Activated naive CD8-positive, alpha-beta T cell (primary cell): ENCODE measurements around the gene BABAM2.
A peak's percentile ranks its signal among the peaks of the same experiment; 100 is the strongest.

Experiments used
- H3K27ac Mint-ChIP-seq: one replicate; pipeline ENCODE4 v1.8.0; 2021; ENCODE audit warnings: mixed read lengths
- H3K27me3 Mint-ChIP-seq: one replicate; pipeline ENCODE4 v1.8.0; 2021; ENCODE audit warnings: mixed read lengths
- H3K36me3 Mint-ChIP-seq: one replicate; pipeline ENCODE4 v1.8.0; 2021; ENCODE audit warnings: mixed read lengths
- H3K4me1 Mint-ChIP-seq: one replicate; pipeline ENCODE4 v1.8.0; 2021; ENCODE audit warnings: low read depth, mixed read lengths
- H3K4me3 Mint-ChIP-seq: one replicate; pipeline ENCODE4 v1.8.0; 2021; ENCODE audit warnings: mild to moderate bottlenecking, mixed read lengths
- H3K9me3 Mint-ChIP-seq: one replicate; pipeline ENCODE4 v1.8.0; 2021; ENCODE audit warnings: low read depth, mixed read lengths

BABAM2 gene

GRCh38 chr2:28049899-28050298, 159.4 kb downstream of the BABAM2 start:
- H3K36me3 Mint-ChIP-seq, result peaks cover 28% of the 10 kb centered on the region
- H3K4me1 Mint-ChIP-seq, result peaks cover 1% of the 10 kb centered on the region
- no peak overlapping the region for H3K4me3 Mint-ChIP-seq
- no peaks in the 10 kb centered on the region for H3K27me3 Mint-ChIP-seq
- no peaks in the 10 kb centered on the region for H3K9me3 Mint-ChIP-seq
- no peak overlapping the region for H3K27ac Mint-ChIP-seq

DNA sequence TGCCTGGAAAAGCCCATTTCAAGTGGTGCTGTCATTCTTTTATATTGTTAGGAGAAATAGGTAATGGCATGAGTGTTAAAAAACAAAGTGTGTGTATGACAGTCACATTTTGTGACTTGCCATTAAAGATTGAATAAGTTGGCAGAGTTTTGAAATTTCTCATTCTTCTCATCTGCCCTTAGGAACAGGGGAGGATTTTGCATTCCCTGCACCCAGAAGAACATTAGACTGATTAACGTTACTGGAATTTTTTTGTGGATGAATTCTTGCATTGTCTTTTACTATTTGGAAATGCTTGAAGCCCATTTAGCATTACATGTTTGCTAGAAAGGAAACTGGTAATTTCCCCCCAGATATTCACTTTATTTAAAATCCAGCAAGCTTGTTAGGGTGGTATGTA, 162.2 kb downstream of the BABAM2 start:
- Mint-ChIP-seq H3K36me3 (peaks cover 31% of the 10 kb centered on the region), H3K4me3 (no peak overlapping the region), H3K9me3 (no peaks in the 10 kb centered on the region), H3K27ac (no peak overlapping the region), H3K4me1 (peaks cover 2% of the 10 kb centered on the region), H3K27me3 (no peaks in the 10 kb centered on the region)

- H3K27ac Mint-ChIP-seq, result no peak overlapping the region
- no peaks in the 10 kb centered on the region for H3K9me3 Mint-ChIP-seq
- no peaks in the 10 kb centered on the region for H3K27me3 Mint-ChIP-seq
- no peak overlapping the region for H3K4me3 Mint-ChIP-seq
- peaks cover 2% of the 10 kb centered on the region for H3K4me1 Mint-ChIP-seq
- H3K36me3 Mint-ChIP-seq, result peaks cover 24% of the 10 kb centered on the region
These were observed 163.1 kb downstream of the BABAM2 start for GRCh38 chr2:28053597-28053996.

DNA sequence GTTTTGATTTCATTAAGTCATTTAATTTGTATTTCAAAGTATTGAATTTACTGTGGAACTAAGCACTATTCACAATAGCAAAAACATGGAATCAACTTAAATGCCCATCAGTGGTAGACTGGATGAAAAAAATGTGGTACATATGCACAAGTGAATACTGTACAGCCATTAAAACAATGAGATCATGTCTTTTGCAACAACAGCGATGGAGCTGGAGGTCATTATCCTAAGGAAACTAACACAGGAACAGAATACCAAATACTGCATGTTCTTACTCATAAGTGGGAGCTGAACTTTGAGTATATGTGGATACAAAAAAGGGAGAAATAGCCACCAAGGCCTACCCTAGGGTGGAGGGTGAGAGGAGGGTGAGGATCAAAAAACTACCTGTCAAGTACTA, 164.4 kb downstream of the BABAM2 start:
- peaks cover 2% of the 10 kb centered on the region for H3K4me1 Mint-ChIP-seq
- H3K27me3 Mint-ChIP-seq, result no peaks in the 10 kb centered on the region
- H3K9me3 Mint-ChIP-seq, result no peaks in the 10 kb centered on the region
- H3K36me3 Mint-ChIP-seq, result peaks cover 22% of the 10 kb centered on the region
- H3K27ac Mint-ChIP-seq, result peak overlapping the region; percentile 50
- no peak overlapping the region for H3K4me3 Mint-ChIP-seq

GRCh38 chr2:28055325-28055970, 164.9 kb downstream of the BABAM2 start:
- Mint-ChIP-seq H3K36me3 (peaks cover 22% of the 10 kb centered on the region), H3K27me3 (no peaks in the 10 kb centered on the region), H3K9me3 (no peaks in the 10 kb centered on the region), H3K4me3 (no peak overlapping the region), H3K4me1 (peaks cover 2% of the 10 kb centered on the region), H3K27ac (no peak overlapping the region)

DNA sequence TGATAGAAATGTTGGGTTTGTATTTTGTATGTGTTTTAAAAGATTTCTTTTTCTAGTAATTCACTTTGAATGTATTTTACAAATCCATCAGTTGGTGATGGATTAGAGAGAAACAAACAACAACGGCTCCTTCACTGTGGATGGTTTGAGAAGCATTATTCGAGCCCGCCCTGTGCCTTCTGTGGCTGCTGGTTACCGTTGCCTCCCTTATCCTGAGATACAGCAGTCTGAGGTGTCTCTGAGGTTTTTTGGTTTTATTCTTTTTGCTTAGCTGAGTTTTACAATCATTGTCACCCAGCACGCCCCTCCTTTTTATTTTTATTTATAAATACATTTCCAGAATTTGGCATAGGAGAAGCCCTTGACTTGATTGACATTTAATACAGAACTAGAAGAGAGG, 168.3 kb downstream of the BABAM2 start:
- H3K4me1 Mint-ChIP-seq, result peaks cover 2% of the 10 kb centered on the region
- H3K36me3 Mint-ChIP-seq, result peaks cover 14% of the 10 kb centered on the region
- H3K4me3 Mint-ChIP-seq, result no peak overlapping the region
- H3K27ac Mint-ChIP-seq, result no peak overlapping the region
- no peaks in the 10 kb centered on the region for H3K9me3 Mint-ChIP-seq
- no peaks in the 10 kb centered on the region for H3K27me3 Mint-ChIP-seq

DNA sequence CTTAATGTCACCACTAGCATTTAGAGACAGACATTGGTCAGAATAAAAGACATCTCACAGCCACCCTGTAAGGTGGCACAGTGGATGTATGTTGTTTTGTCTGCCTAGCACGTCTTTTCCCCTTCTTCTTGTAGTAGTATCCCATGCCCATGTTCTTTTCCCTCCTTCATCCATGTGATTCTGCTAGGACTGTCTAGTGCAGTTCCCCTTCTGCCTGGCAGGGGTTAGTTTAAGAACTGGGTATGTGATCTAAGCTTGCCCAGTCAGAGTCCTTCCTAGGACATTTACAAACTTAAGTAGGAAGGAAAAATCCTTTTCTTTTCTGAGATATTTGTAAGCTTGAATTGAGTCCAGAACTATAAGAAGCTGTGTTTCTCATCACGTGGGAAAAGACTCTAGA, 172.3 kb downstream of the BABAM2 start:
- Mint-ChIP-seq H3K27me3 (no peaks in the 10 kb centered on the region), H3K36me3 (peaks cover 13% of the 10 kb centered on the region), H3K9me3 (no peaks in the 10 kb centered on the region), H3K27ac (no peak overlapping the region), H3K4me3 (no peak overlapping the region), H3K4me1 (no peaks in the 10 kb centered on the region)

DNA sequence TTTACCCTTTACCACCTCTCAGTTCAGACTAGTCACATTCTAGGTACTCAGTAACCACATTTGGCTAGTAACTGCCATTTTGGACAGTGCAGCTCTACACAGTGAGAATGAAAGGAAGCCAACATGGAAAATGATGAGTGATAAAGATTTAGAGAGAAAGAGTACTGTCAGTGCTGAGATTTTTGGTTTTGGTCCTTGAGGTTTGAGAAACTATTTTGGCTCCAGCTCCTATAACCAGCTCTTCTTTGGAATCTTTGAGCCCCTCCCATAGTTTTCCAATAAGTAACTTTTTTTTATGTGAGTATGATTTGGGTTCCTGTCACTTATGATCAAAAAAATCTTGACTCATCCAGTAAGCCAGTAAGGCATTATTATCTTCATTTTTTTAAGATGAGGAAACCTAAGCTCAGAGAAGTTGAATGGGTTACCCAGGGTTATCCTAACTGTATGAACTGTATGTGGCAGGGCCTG, 173.0 kb downstream of the BABAM2 start:
- Mint-ChIP-seq H3K27ac (no peak overlapping the region), H3K4me1 (no peaks in the 10 kb centered on the region), H3K9me3 (no peaks in the 10 kb centered on the region), H3K36me3 (peaks cover 11% of the 10 kb centered on the region), H3K27me3 (no peaks in the 10 kb centered on the region), H3K4me3 (no peak overlapping the region)

GRCh38 chr2:28067602-28068001, 177.1 kb downstream of the BABAM2 start:
- H3K36me3 Mint-ChIP-seq, result peaks cover 13% of the 10 kb centered on the region
- H3K4me3 Mint-ChIP-seq, result no peak overlapping the region
- H3K9me3 Mint-ChIP-seq, result no peaks in the 10 kb centered on the region
- no peaks in the 10 kb centered on the region for H3K4me1 Mint-ChIP-seq
- H3K27me3 Mint-ChIP-seq, result no peaks in the 10 kb centered on the region
- no peak overlapping the region for H3K27ac Mint-ChIP-seq

DNA sequence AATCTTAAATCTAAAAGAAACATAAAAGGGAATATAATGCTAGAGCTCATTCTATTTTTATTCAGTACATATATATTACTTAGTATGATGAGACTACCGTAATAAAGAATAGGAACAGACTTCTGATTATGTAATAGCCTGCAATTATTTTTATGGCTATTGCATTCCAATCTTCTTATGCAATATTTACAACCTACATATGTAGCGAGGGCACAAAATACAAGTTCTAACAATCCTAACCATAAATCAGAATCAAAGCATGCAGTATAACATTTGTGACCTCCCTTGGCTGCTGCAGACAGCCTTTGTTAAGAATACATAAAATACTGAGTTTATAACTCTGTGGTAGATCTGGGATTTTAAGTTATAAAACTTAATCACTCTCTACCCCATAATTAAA, 177.6 kb downstream of the BABAM2 start:
- Mint-ChIP-seq H3K27me3 (no peaks in the 10 kb centered on the region), H3K4me3 (no peak overlapping the region), H3K4me1 (no peaks in the 10 kb centered on the region), H3K36me3 (peaks cover 10% of the 10 kb centered on the region), H3K9me3 (no peaks in the 10 kb centered on the region), H3K27ac (no peak overlapping the region)

GRCh38 chr2:28068527-28068926, 178.0 kb downstream of the BABAM2 start:
- Mint-ChIP-seq H3K36me3 (peaks cover 10% of the 10 kb centered on the region), H3K9me3 (no peaks in the 10 kb centered on the region), H3K4me3 (no peak overlapping the region), H3K4me1 (no peaks in the 10 kb centered on the region), H3K27me3 (no peaks in the 10 kb centered on the region), H3K27ac (no peak overlapping the region)

DNA sequence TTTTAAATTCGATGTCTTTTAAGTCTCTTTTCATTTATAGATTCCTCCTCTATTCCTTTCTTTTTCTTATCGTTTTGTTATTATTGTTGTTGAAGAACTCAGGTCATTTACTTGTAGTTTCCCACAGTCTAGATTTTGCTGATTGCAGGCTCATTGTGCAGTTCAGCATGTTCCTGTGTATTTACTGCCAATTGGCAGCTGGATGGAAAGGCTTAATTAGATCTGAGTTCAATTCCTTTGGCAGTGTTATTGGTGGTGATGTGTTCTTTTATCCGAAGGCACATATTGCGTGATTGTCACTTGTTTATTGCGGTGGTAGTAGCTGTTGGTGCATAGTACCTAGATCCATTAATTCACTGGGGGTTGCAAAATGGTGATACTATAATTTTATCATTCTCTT, 180.7 kb downstream of the BABAM2 start:
- H3K27ac Mint-ChIP-seq, result no peak overlapping the region

GRCh38 chr2:28074137-28074536, 183.6 kb downstream of the BABAM2 start:
- H3K27me3 Mint-ChIP-seq, result no peaks in the 10 kb centered on the region
- peaks cover 8% of the 10 kb centered on the region for H3K36me3 Mint-ChIP-seq
- peaks cover 2% of the 10 kb centered on the region for H3K4me1 Mint-ChIP-seq
- no peak overlapping the region for H3K27ac Mint-ChIP-seq
- H3K4me3 Mint-ChIP-seq, result no peak overlapping the region
- no peaks in the 10 kb centered on the region for H3K9me3 Mint-ChIP-seq

More for the DNA sequence above, 180.7 kb downstream of the BABAM2 start:
- Mint-ChIP-seq H3K9me3 (no peaks in the 10 kb centered on the region), H3K36me3 (peaks cover 10% of the 10 kb centered on the region), H3K4me1 (no peaks in the 10 kb centered on the region), H3K4me3 (no peak overlapping the region), H3K27me3 (no peaks in the 10 kb centered on the region)

DNA sequence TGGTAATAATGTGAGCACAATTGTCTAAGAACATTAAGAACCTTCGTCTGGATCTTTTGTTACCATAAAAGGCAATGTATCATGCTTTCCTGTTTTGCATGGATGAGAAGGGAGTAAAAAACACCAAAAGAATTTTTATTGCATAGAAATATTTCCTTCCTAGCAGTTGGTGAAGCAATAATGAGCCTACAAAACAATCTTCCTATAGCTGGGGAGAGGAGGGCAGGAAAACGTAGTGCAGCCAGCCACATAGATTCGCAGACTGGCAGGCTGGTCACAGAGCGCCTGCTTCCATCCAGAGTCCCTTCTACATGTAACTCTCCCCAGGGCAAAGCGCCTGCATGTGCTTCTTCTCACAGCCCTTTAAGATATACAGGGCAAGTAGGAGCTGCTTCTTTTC, 190.4 kb downstream of the BABAM2 start:
- Mint-ChIP-seq H3K4me1 (peaks cover 32% of the 10 kb centered on the region), H3K9me3 (no peaks in the 10 kb centered on the region), H3K4me3 (no peak overlapping the region), H3K27ac (no peak overlapping the region), H3K36me3 (peaks cover 3% of the 10 kb centered on the region), H3K27me3 (no peaks in the 10 kb centered on the region)

GRCh38 chr2:28082131-28082530, 191.6 kb downstream of the BABAM2 start:
- Mint-ChIP-seq H3K36me3 (peaks cover 3% of the 10 kb centered on the region), H3K4me1 (peaks cover 32% of the 10 kb centered on the region), H3K9me3 (no peaks in the 10 kb centered on the region), H3K4me3 (no peak overlapping the region), H3K27ac (no peak overlapping the region), H3K27me3 (no peaks in the 10 kb centered on the region)

GRCh38 chr2:28083476-28083875, 192.9 kb downstream of the BABAM2 start:
- H3K9me3 Mint-ChIP-seq, result no peaks in the 10 kb centered on the region

More at GRCh38 chr2:28083476-28083875, 192.9 kb downstream of the BABAM2 start:
- peaks cover 5% of the 10 kb centered on the region for H3K36me3 Mint-ChIP-seq
- no peaks in the 10 kb centered on the region for H3K27me3 Mint-ChIP-seq
- H3K4me1 Mint-ChIP-seq, result peaks cover 30% of the 10 kb centered on the region
- H3K4me3 Mint-ChIP-seq, result no peak overlapping the region
- H3K27ac Mint-ChIP-seq, result no peak overlapping the region
